ENCODE results near the gene SNX25.

Gene SNX25

GRCh38 chr4:185269286-185269685, 59.9 kb downstream of the SNX25 start:
- TF ChIP-seq USF1 (IDR thresholded peaks at IDR 0.05) (no peak), EP300 (IDR thresholded peaks at IDR 0.05; ENCODE audit: borderline replicate concordance) (no peak), FOXM1 (IDR thresholded peaks at IDR 0.05; ENCODE audit: borderline replicate concordance, low read depth) (no peak), ZBTB7A (IDR thresholded peaks at IDR 0.05; ENCODE audit: low read depth) (no peak), EGR1 (IDR thresholded peaks at IDR 0.05) (no peak), TCF12 (IDR thresholded peaks at IDR 0.05; ENCODE audit: low read depth) (no peak), NFIC (IDR thresholded peaks at IDR 0.05) (no peak), CEBPB (IDR thresholded peaks at IDR 0.05) (no peak), TEAD4 (IDR thresholded peaks at IDR 0.05) (no peak), CREB1 (IDR thresholded peaks at IDR 0.05; ENCODE audit: low read depth) (no peak), TAF1 (IDR thresholded peaks at IDR 0.05; ENCODE audit: low read depth) (no peak), YY1 (IDR thresholded peaks at IDR 0.05; ENCODE audit: low read depth) (no peak), MAX (IDR thresholded peaks at IDR 0.05) (no peak), RAD21 (IDR thresholded peaks at IDR 0.05; ENCODE audit: low read depth) (no peak)
- TF ChIP-seq, protein P1, sequence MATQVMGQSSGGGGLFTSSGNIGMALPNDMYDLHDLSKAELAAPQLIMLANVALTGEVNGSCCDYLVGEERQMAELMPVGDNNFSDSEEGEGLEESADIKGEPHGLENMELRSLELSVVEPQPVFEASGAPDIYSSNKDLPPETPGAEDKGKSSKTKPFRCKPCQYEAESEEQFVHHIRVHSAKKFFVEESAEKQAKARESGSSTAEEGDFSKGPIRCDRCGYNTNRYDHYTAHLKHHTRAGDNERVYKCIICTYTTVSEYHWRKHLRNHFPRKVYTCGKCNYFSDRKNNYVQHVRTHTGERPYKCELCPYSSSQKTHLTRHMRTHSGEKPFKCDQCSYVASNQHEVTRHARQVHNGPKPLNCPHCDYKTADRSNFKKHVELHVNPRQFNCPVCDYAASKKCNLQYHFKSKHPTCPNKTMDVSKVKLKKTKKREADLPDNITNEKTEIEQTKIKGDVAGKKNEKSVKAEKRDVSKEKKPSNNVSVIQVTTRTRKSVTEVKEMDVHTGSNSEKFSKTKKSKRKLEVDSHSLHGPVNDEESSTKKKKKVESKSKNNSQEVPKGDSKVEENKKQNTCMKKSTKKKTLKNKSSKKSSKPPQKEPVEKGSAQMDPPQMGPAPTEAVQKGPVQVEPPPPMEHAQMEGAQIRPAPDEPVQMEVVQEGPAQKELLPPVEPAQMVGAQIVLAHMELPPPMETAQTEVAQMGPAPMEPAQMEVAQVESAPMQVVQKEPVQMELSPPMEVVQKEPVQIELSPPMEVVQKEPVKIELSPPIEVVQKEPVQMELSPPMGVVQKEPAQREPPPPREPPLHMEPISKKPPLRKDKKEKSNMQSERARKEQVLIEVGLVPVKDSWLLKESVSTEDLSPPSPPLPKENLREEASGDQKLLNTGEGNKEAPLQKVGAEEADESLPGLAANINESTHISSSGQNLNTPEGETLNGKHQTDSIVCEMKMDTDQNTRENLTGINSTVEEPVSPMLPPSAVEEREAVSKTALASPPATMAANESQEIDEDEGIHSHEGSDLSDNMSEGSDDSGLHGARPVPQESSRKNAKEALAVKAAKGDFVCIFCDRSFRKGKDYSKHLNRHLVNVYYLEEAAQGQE (IDR thresholded peaks at IDR 0.05; ENCODE audit: low read depth) = no peak

GRCh38 chr4:185270037-185270436, 60.6 kb downstream of the SNX25 start:
- TF ChIP-seq NFIC (IDR thresholded peaks at IDR 0.05) (no peak), CEBPB (IDR thresholded peaks at IDR 0.05) (no peak), CREB1 (IDR thresholded peaks at IDR 0.05; ENCODE audit: low read depth) (no peak), TEAD4 (IDR thresholded peaks at IDR 0.05) (no peak), RAD21 (IDR thresholded peaks at IDR 0.05; ENCODE audit: low read depth) (no peak), MAX (IDR thresholded peaks at IDR 0.05) (no peak), TAF1 (IDR thresholded peaks at IDR 0.05; ENCODE audit: low read depth) (no peak), EGR1 (IDR thresholded peaks at IDR 0.05) (no peak), USF1 (IDR thresholded peaks at IDR 0.05) (no peak), YY1 (IDR thresholded peaks at IDR 0.05; ENCODE audit: low read depth) (no peak), TCF12 (IDR thresholded peaks at IDR 0.05; ENCODE audit: low read depth) (no peak), ZBTB7A (IDR thresholded peaks at IDR 0.05; ENCODE audit: low read depth) (no peak), FOXM1 (IDR thresholded peaks at IDR 0.05; ENCODE audit: borderline replicate concordance, low read depth) (no peak), EP300 (IDR thresholded peaks at IDR 0.05; ENCODE audit: borderline replicate concordance) (no peak)
- TF ChIP-seq, protein P1 (IDR thresholded peaks at IDR 0.05; ENCODE audit: low read depth) = no peak

DNA sequence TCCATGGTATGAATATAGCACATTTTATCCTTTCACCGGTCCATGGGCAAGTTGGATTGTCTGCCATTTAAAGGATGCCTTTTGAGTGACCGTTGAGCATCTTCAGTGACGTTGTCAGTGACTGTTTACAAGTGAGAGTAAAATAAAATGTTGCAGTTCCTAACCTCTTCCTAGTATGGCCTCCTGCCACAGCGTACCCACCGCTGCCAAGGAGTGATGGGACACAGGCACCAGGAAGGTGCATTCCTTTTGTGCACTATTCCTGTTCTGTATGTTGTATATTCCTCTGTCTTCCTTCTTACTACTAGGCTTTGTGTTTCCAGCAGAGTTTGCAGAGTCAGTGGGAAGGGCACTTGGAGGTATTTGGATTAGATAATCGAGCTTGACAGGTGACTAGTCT, 61.5 kb downstream of the SNX25 start:
- TF ChIP-seq TEAD4 (IDR thresholded peaks at IDR 0.05) (no peak), FOXM1 (IDR thresholded peaks at IDR 0.05; ENCODE audit: borderline replicate concordance, low read depth) (no peak), RAD21 (IDR thresholded peaks at IDR 0.05; ENCODE audit: low read depth) (no peak), USF1 (IDR thresholded peaks at IDR 0.05) (no peak), CEBPB (IDR thresholded peaks at IDR 0.05) (no peak), ZBTB7A (IDR thresholded peaks at IDR 0.05; ENCODE audit: low read depth) (no peak), TAF1 (IDR thresholded peaks at IDR 0.05; ENCODE audit: low read depth) (no peak), NFIC (IDR thresholded peaks at IDR 0.05) (no peak), YY1 (IDR thresholded peaks at IDR 0.05; ENCODE audit: low read depth) (no peak), MAX (IDR thresholded peaks at IDR 0.05) (no peak), CREB1 (IDR thresholded peaks at IDR 0.05; ENCODE audit: low read depth) (no peak), EP300 (IDR thresholded peaks at IDR 0.05; ENCODE audit: borderline replicate concordance) (no peak), TCF12 (IDR thresholded peaks at IDR 0.05; ENCODE audit: low read depth) (no peak), EGR1 (IDR thresholded peaks at IDR 0.05) (no peak)
- TF ChIP-seq, protein P1 (IDR thresholded peaks at IDR 0.05; ENCODE audit: low read depth) = no peak

All from Ishikawa (cell line).